ENCODE data around the gene GTF3C1. TPM values are rescaled to one million over a fixed set of nuclear protein-coding genes. Genes with fewer than 3 reads are reported as not detected.

GTF3C1 gene
- total RNA-seq, 1 experiment from 2014 or later = 97.5 TPM

GRCh38 chr16:27595993-27596392, 46.3 kb upstream of the GTF3C1 start:
- H3K4me2 ChIP-seq (ENCODE audit: low read length) = no peak overlapping the region
- H3K9me2 ChIP-seq (replicated peaks; ENCODE audit: low read length) = no peaks in the 10 kb centered on the region
- H3K36me3 ChIP-seq (ENCODE audit: low read depth, low read length) = no peaks in the 10 kb centered on the region
- no peak overlapping the region for H3K4me3 ChIP-seq (ENCODE audit: low read length)
- intact Hi-C loops (cut with micrococcal nuclease) = no loop called here
- no peak for TF ChIP-seq EZH2phosphoT487 (IDR thresholded peaks at IDR 0.05; ENCODE audit: borderline replicate concordance, low read length)
- no peak for TF ChIP-seq EZH2 (IDR thresholded peaks at IDR 0.05; ENCODE audit: low read length, unreplicated experiment)
- TF ChIP-seq CTCF (conservative IDR thresholded peaks at IDR 0.05; ENCODE audit: low read depth, low read length) = no peak
- no peaks in the 10 kb centered on the region for H3K9me3 ChIP-seq (ENCODE audit: low read length)
- no peak overlapping the region for H3K27ac ChIP-seq (ENCODE audit: low read length)
- no peak overlapping the region for H2AFZ ChIP-seq (ENCODE audit: low read length)
- ChIA-PET CTCF (no interaction called here), POLR2A (ENCODE audit: unreplicated experiment) (no interaction called here)
- H3K4me1 ChIP-seq (ENCODE audit: insufficient read depth, low read length) = no peaks in the 10 kb centered on the region
- DNase-seq = no peak
- no peaks in the 10 kb centered on the region for H3F3A ChIP-seq (ENCODE audit: low read length, unreplicated experiment)
- no peaks in the 10 kb centered on the region for H3K27me3 ChIP-seq (ENCODE audit: low read length)
- no peak for ATAC-seq
- no TSS peak for BruUV-seq (replicated peaks)
- H4K20me1 ChIP-seq (ENCODE audit: low read length) = no peaks in the 10 kb centered on the region
- no peaks in the 10 kb centered on the region for H3K79me2 ChIP-seq (ENCODE audit: low read length)
- no peak overlapping the region for H3K9ac ChIP-seq (ENCODE audit: low read length)

- no peaks in the 10 kb centered on the region for H3K9me2 ChIP-seq (replicated peaks; ENCODE audit: low read length)
- H3K79me2 ChIP-seq (ENCODE audit: low read length) = no peaks in the 10 kb centered on the region
- no peaks in the 10 kb centered on the region for H3K36me3 ChIP-seq (ENCODE audit: low read depth, low read length)
- no peaks in the 10 kb centered on the region for H3K27me3 ChIP-seq (ENCODE audit: low read length)
- no TSS peak for BruUV-seq (replicated peaks)
- no peak for DNase-seq
- no peaks in the 10 kb centered on the region for H4K20me1 ChIP-seq (ENCODE audit: low read length)
- no peak for ATAC-seq
- intact Hi-C loops (cut with micrococcal nuclease) = no loop called here
- CTCF ChIA-PET = no interaction called here
- no peak overlapping the region for H3K27ac ChIP-seq (ENCODE audit: low read length)
- no peaks in the 10 kb centered on the region for H3K4me1 ChIP-seq (ENCODE audit: insufficient read depth, low read length)
- TF ChIP-seq EZH2 (IDR thresholded peaks at IDR 0.05; ENCODE audit: low read length, unreplicated experiment) (no peak), CTCF (conservative IDR thresholded peaks at IDR 0.05; ENCODE audit: low read depth, low read length) (no peak), EZH2phosphoT487 (IDR thresholded peaks at IDR 0.05; ENCODE audit: borderline replicate concordance, low read length) (no peak)
- no peak overlapping the region for H3K4me3 ChIP-seq (ENCODE audit: low read length)
- H3K9me3 ChIP-seq (ENCODE audit: low read length) = no peaks in the 10 kb centered on the region
- H3K4me2 ChIP-seq (ENCODE audit: low read length) = no peak overlapping the region
- no peak overlapping the region for H2AFZ ChIP-seq (ENCODE audit: low read length)
- H3K9ac ChIP-seq (ENCODE audit: low read length) = no peak overlapping the region
- H3F3A ChIP-seq (ENCODE audit: low read length, unreplicated experiment) = no peaks in the 10 kb centered on the region
- POLR2A ChIA-PET (ENCODE audit: unreplicated experiment) = no interaction called here
These were observed 45.8 kb upstream of the GTF3C1 start for GRCh38 chr16:27595475-27595874.

- ATAC-seq = no peak
- no TSS peak for BruUV-seq (replicated peaks)
- POLR2A ChIA-PET (ENCODE audit: unreplicated experiment) = no interaction called here
- no peak overlapping the region for H3K4me2 ChIP-seq (ENCODE audit: low read length)
- H2AFZ ChIP-seq (ENCODE audit: low read length) = no peak overlapping the region
- no peak overlapping the region for H3K4me3 ChIP-seq (ENCODE audit: low read length)
- H3K36me3 ChIP-seq (ENCODE audit: low read depth, low read length) = no peaks in the 10 kb centered on the region
- no peaks in the 10 kb centered on the region for H3K27me3 ChIP-seq (ENCODE audit: low read length)
- H3K9ac ChIP-seq (ENCODE audit: low read length) = no peak overlapping the region
- no peaks in the 10 kb centered on the region for H3K9me3 ChIP-seq (ENCODE audit: low read length)
- no peaks in the 10 kb centered on the region for H3F3A ChIP-seq (ENCODE audit: low read length, unreplicated experiment)
- H3K79me2 ChIP-seq (ENCODE audit: low read length) = no peaks in the 10 kb centered on the region
- TF ChIP-seq EZH2 (IDR thresholded peaks at IDR 0.05; ENCODE audit: low read length, unreplicated experiment) (no peak), EZH2phosphoT487 (IDR thresholded peaks at IDR 0.05; ENCODE audit: borderline replicate concordance, low read length) (no peak), CTCF (conservative IDR thresholded peaks at IDR 0.05; ENCODE audit: low read depth, low read length) (no peak)
- H4K20me1 ChIP-seq (ENCODE audit: low read length) = no peaks in the 10 kb centered on the region
- H3K9me2 ChIP-seq (replicated peaks; ENCODE audit: low read length) = no peaks in the 10 kb centered on the region
- H3K27ac ChIP-seq (ENCODE audit: low read length) = no peak overlapping the region
- CTCF ChIA-PET = no interaction called here
- DNase-seq = no peak
- intact Hi-C loops (cut with micrococcal nuclease) = no loop called here
- H3K4me1 ChIP-seq (ENCODE audit: insufficient read depth, low read length) = no peaks in the 10 kb centered on the region
These were observed 42.1 kb upstream of the GTF3C1 start for GRCh38 chr16:27591837-27592236.
